K562 (cell line): ENCODE data around the gene UNC45A. TPM values are rescaled to one million over a fixed set of nuclear protein-coding genes. Genes with fewer than 3 reads are reported as not detected.
A peak's percentile ranks its signal among the peaks of the same experiment; 100 is the strongest.

Experiments used
- ATAC-seq: fragments of 200-7000 bp; cut with Tn5 transposase; 3 replicates; pipeline ENCODE4 v1.9.1; 2020; ENCODE audit warnings: moderate library complexity
- BruUV-seq: library from RNA; stranded (reverse); fragments of 400-500 nt; replicated peaks from 2 replicates; lab custom pipeline; 2021; lab: Mats Ljungman, UMichigan
- CTCF ChIA-PET: fragments of 300-600 bp; formaldehyde crosslinking; extraction: SDS; loops from one replicate; lab custom pipeline; 2021; ENCODE audit warnings: low intra/inter-chr PET ratio; lab: Yijun Ruan, JAX
- POLR2A ChIA-PET: fragments of 300-600, 350-650 bp; sonication (Branson Sonifier 250); formaldehyde crosslinking; extraction: SDS; loops from one replicate; lab custom pipeline; 2021; ENCODE audit warnings: antibody characterized with exemption, inconsistent platforms; lab: Yijun Ruan, JAX
- DNase-seq, 4 experiments: peaks; one replicate each; pipeline versions ENCODE4 v3.0.0 to v3.0.0-alpha.2; 2011 to 2018; ENCODE audit warnings: low spot score in 3 of 4, mixed read lengths in 3 of 4; ENCODE audit errors: extremely low read depth in 1 of 4
- FAIRE-seq: peaks from 2 replicates; lab custom pipeline; 2011; peaks lifted over from hg19 to GRCh38; lab: Jason Lieb, UNC
- H2AFZ ChIP-seq: 2 replicates; pipeline ENCODE4 v1.6.0; 2011; ENCODE audit warnings: low read depth, low read length, control low read depth, inconsistent platforms
- H3K27ac ChIP-seq: fragments of 200-600 bp; 3 replicates; pipeline ENCODE4 v1.8.0; 2011; ENCODE audit warnings: low read depth, mild to moderate bottlenecking, control low read depth, inconsistent platforms, low read length, moderate library complexity, mixed read lengths; ENCODE audit errors: extremely low read depth
- H3K27me3 ChIP-seq, 2 experiments: fragments of 300-600 bp in 1 of 2; 2 replicates in 1 of 2; 3 replicates in 1 of 2; pipeline versions ENCODE4 v1.6.0 to v1.8.0; 2011; ENCODE audit warnings: inconsistent platforms in 2 of 2, low read length in 2 of 2, mild to moderate bottlenecking in 1 of 2, mixed read lengths in 1 of 2, moderate library complexity in 1 of 2; ENCODE audit not compliant: control insufficient read depth in 2 of 2, insufficient read depth in 2 of 2
- H3K36me3 ChIP-seq: fragments of 300-600 bp; 3 replicates; pipeline ENCODE4 v1.8.0; 2011; ENCODE audit warnings: mild to moderate bottlenecking, low read length, inconsistent platforms; ENCODE audit not compliant: control insufficient read depth, insufficient read depth
- H3K4me1 ChIP-seq, 2 experiments: fragments of 200-600 bp in 1 of 2; replicated peaks in 1 of 2; 2 replicates in 1 of 2; 3 replicates in 1 of 2; pipeline versions ENCODE4 v1.5.1 to v1.8.0; 2011; ENCODE audit warnings: inconsistent platforms in 2 of 2, low read length in 2 of 2, mild to moderate bottlenecking in 1 of 2, mixed read lengths in 1 of 2, moderate library complexity in 1 of 2; ENCODE audit not compliant: control insufficient read depth in 2 of 2, insufficient read depth in 2 of 2
- H3K4me2 ChIP-seq: 2 replicates; pipeline ENCODE4 v1.6.1; 2011; ENCODE audit warnings: low read length, control low read depth, inconsistent platforms, mixed read lengths; ENCODE audit not compliant: insufficient read depth
- H3K4me3 ChIP-seq: fragments of 200-600 bp; sonication (generic), shearing (Covaris generic); 2 replicates; pipeline ENCODE4 v1.5.1; 2016; ENCODE audit warnings: control low read depth, inconsistent platforms
- H3K79me2 ChIP-seq: fragments of 200-600 bp; 3 replicates; pipeline ENCODE4 v1.8.0; 2011; ENCODE audit warnings: low read length, inconsistent platforms; ENCODE audit not compliant: control insufficient read depth, insufficient read depth
- H3K9ac ChIP-seq, 2 experiments: 2 replicates each; pipeline versions ENCODE4 v1.6.0 to v1.6.1; 2011; ENCODE audit warnings: low read depth in 2 of 2, low read length in 2 of 2, control low read depth in 1 of 2, inconsistent platforms in 1 of 2, mild to moderate bottlenecking in 1 of 2, mixed read lengths in 1 of 2; ENCODE audit not compliant: insufficient read depth in 1 of 2
- H3K9me1 ChIP-seq: one replicate; pipeline ENCODE4 v1.6.0; 2011; ENCODE audit warnings: inconsistent platforms, mild to moderate bottlenecking, low read length, moderate library complexity; ENCODE audit not compliant: control insufficient read depth, insufficient read depth
- H3K9me3 ChIP-seq: replicated peaks from 2 replicates; pipeline ENCODE4 v1.5.1; 2011; ENCODE audit warnings: low read depth, low read length, inconsistent platforms; ENCODE audit not compliant: control insufficient read depth, insufficient read depth
- H4K20me1 ChIP-seq: replicated peaks from 2 replicates; pipeline ENCODE4 v1.6.1; 2011; ENCODE audit warnings: low read length, inconsistent platforms, mixed read lengths; ENCODE audit not compliant: control insufficient read depth, insufficient read depth
- ATF2 ChIP-seq: sonication (generic); formaldehyde crosslinking; IDR thresholded peaks from 2 replicates; pipeline ENCODE4 v1.8.1; 2022; ENCODE audit warnings: missing genetic modification reagents
- BACH1 ChIP-seq: fragments of 200-800 bp; sonication (Bioruptor generic); IDR thresholded peaks from 2 replicates; pipeline ENCODE4 v1.6.1; 2016; ENCODE audit warnings: missing genetic modification characterization, missing compliant biosample characterization
- EHMT2 ChIP-seq: fragments of 450-650 bp; IDR thresholded peaks from 2 replicates; pipeline ENCODE4 v1.6.1; 2018; ENCODE audit warnings: antibody characterized with exemption
- GABPA ChIP-seq: fragments of 200-800 bp; sonication (Bioruptor generic); conservative IDR thresholded peaks from 2 replicates; pipeline ENCODE4 v1.6.1; 2016; ENCODE audit warnings: low read depth, missing genetic modification characterization, missing compliant biosample characterization
- PCBP2 ChIP-seq: fragments of 200-400 bp; formaldehyde crosslinking; IDR thresholded peaks from 2 replicates; pipeline ENCODE4 v1.6.1; 2018; ENCODE audit warnings: low read length, low read depth, mild to moderate bottlenecking, moderate library complexity; ENCODE audit not compliant: poor library complexity, severe bottlenecking
- RBFOX2 ChIP-seq: fragments of 200-400 bp; formaldehyde crosslinking; IDR thresholded peaks from 2 replicates; pipeline ENCODE4 v1.6.1; 2017; ENCODE audit warnings: low read depth, mild to moderate bottlenecking, low read length, moderate library complexity
- SRSF1 ChIP-seq: fragments of 200-400 bp; formaldehyde crosslinking; IDR thresholded peaks from 2 replicates; pipeline ENCODE4 v1.6.1; 2017; ENCODE audit warnings: mild to moderate bottlenecking, low read depth, low read length, moderate library complexity
- TAF7 ChIP-seq: fragments of 450-650 bp; IDR thresholded peaks from 2 replicates; pipeline ENCODE4 v1.6.1; 2016; ENCODE audit warnings: missing genetic modification characterization, missing compliant biosample characterization
- TRIM28 ChIP-seq: fragments of 450-650 bp; IDR thresholded peaks from 2 replicates; pipeline ENCODE4 v1.6.1; 2017
- ZC3H11A ChIP-seq: IDR thresholded peaks from 2 replicates; pipeline ENCODE4 v1.6.1; 2012; ENCODE audit warnings: low read depth, low read length, improper control_type of control experiment
- ZFP36 ChIP-seq: fragments of 150-350 bp; IDR thresholded peaks from 2 replicates; pipeline ENCODE4 v1.6.1; 2018; ENCODE audit warnings: low read length, low read depth; ENCODE audit not compliant: partially characterized antibody
- ZNF146 ChIP-seq: IDR thresholded peaks from one replicate; pipeline ENCODE4 v1.6.1; 2018; ENCODE audit warnings: missing compliant biosample characterization; ENCODE audit not compliant: unreplicated experiment
- ZNF324 ChIP-seq: fragments of 250-450 bp; sonication (Bioruptor Pico); IDR thresholded peaks from 2 replicates; pipeline ENCODE4 v1.4.0; 2020; ENCODE audit warnings: mild to moderate bottlenecking
- ZNF644 ChIP-seq: fragments of 200-800 bp; sonication (Bioruptor generic); IDR thresholded peaks from 2 replicates; pipeline ENCODE4 v1.6.1; 2016; ENCODE audit warnings: low read depth, missing genetic modification characterization, missing compliant biosample characterization
- WGBS: fragments of 100-300 bp; shearing (Covaris generic); methylation state at CpG from one replicate; pipeline ENCODE4 v1.1.6; 2016; ENCODE audit warnings: low coverage, mixed read lengths; ENCODE audit not compliant: insufficient coverage; ENCODE audit errors: missing lambda C conversion rate; 5-methylcytosine and 5-hydroxymethylcytosine counted together
- in situ Hi-C: fragments of 300-500 bp; cut with MboI; formaldehyde crosslinking; loops from 4 replicates; pipeline ENCODE4 v1.15.0; 2018; ENCODE audit warnings: inconsistent platforms, mixed read lengths
- intact Hi-C: fragments of 100-400 bp; cut with micrococcal nuclease; formaldehyde crosslinking; loops from 2 replicates; pipeline ENCODE4 v1.14.2; 2022
- polyA plus RNA-seq, 8 experiments: library from polyadenylated mRNA; depleted of rRNA in 4 of 8; stranded (reverse) in 5 of 8; unstranded in 3 of 8; fragments of >200 nt; fragmentation: Nextera tagmentation in 2 of 8; fragmentation: Illumina TruSeq in 1 of 8; extraction: Ambion mirVana in 2 of 8; extraction: Trizol in 1 of 8; gene quantifications; 2 replicates each; pipeline versions ENCODE4 v1.2.1 to v1.2.3, GENCODE V29; 2011 to 2014; ENCODE audit warnings: inconsistent platforms in 1 of 8, missing spikeins in 1 of 8
- total RNA-seq, 7 experiments: library from RNA; depleted of rRNA in 6 of 7; stranded (reverse); fragments of >200 nt in 6 of 7; fragmentation: Illumina TruSeq in 2 of 7; extraction: Trizol in 2 of 7; gene quantifications; 2 replicates each; pipeline versions ENCODE4 v1.2.1 to v1.2.3, GENCODE V29; 2011 to 2021; ENCODE audit warnings: low replicate concordance in 1 of 7
- TF ChIP-seq, protein P1 (sequence below), 2 experiments: fragments of 150-350 bp in 1 of 2; IDR thresholded peaks; 2 replicates each; pipeline ENCODE4 v1.6.1; 2012 to 2016; ENCODE audit warnings: low read depth in 2 of 2, low read length in 2 of 2, mild to moderate bottlenecking in 1 of 2, moderate library complexity in 1 of 2

UNC45A gene
- total and polyA plus RNA-seq, 9 of the 15 experiments (the other 6 are each of a cell fraction or from before 2014, with no cell fraction given): 22.4 to 79.3 (median 43.7) TPM

- peak overlapping the region; percentile 91 to 92 for H3K9ac ChIP-seq
- FAIRE-seq (no peak), ATAC-seq (no peak), DNase-seq (peak in 2 of 4 experiments; percentile 37 to 39)
- in situ Hi-C loops: no loop called here
- no peak overlapping the region for H2AFZ ChIP-seq
- H3K27ac ChIP-seq: peak overlapping the region; percentile 95
- H3K79me2 ChIP-seq: peaks cover 27% of the 10 kb centered on the region
- intact Hi-C loops: loop anchor here (5.0 kb wide), 1 partner anchor 36 kb away; the partner anchor contains the start of gene PRC1
- 93% methylated on average over 38 of the region's 56 CpGs for WGBS
- peak overlapping the region; percentile 79 for H3K4me2 ChIP-seq
- peak overlapping the region; percentile 50 for H3K4me3 ChIP-seq
- H3K4me1 ChIP-seq: peaks cover 8 to 44% of the 10 kb centered on the region in 2 experiments; a peak in 4 of 5 replicates
- no peaks in the 10 kb centered on the region for H3K9me1 ChIP-seq
- ChIA-PET POLR2A (interaction anchor here (0.7 to 2.6 kb wide), 8 partner anchors 9 to 49 kb away, joined by 3 to 14 read pairs (median 4); partner anchors contain the start of genes HDDC3 and UNC45A), CTCF (no interaction called here)
- no peaks in the 10 kb centered on the region for H3K27me3 ChIP-seq
- H3K36me3 ChIP-seq: peaks cover 62% of the 10 kb centered on the region; the same call in 2 of the 3 replicates
- H3K9me3 ChIP-seq: no peaks in the 10 kb centered on the region
- H4K20me1 ChIP-seq: no peaks in the 10 kb centered on the region
- no TSS peak for BruUV-seq
- TF ChIP-seq SRSF1: no peak
- no peak for TF ChIP-seq ZNF146 (CRISPR knock-in tag)
- TF ChIP-seq RBFOX2: peak; percentile 54
- no peak for TF ChIP-seq TRIM28
- no peak for TF ChIP-seq ZNF644 (tag)
- TF ChIP-seq ZC3H11A: no peak
- TF ChIP-seq, protein P1, sequence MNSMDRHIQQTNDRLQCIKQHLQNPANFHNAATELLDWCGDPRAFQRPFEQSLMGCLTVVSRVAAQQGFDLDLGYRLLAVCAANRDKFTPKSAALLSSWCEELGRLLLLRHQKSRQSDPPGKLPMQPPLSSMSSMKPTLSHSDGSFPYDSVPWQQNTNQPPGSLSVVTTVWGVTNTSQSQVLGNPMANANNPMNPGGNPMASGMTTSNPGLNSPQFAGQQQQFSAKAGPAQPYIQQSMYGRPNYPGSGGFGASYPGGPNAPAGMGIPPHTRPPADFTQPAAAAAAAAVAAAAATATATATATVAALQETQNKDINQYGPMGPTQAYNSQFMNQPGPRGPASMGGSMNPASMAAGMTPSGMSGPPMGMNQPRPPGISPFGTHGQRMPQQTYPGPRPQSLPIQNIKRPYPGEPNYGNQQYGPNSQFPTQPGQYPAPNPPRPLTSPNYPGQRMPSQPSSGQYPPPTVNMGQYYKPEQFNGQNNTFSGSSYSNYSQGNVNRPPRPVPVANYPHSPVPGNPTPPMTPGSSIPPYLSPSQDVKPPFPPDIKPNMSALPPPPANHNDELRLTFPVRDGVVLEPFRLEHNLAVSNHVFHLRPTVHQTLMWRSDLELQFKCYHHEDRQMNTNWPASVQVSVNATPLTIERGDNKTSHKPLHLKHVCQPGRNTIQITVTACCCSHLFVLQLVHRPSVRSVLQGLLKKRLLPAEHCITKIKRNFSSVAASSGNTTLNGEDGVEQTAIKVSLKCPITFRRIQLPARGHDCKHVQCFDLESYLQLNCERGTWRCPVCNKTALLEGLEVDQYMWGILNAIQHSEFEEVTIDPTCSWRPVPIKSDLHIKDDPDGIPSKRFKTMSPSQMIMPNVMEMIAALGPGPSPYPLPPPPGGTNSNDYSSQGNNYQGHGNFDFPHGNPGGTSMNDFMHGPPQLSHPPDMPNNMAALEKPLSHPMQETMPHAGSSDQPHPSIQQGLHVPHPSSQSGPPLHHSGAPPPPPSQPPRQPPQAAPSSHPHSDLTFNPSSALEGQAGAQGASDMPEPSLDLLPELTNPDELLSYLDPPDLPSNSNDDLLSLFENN (IDR thresholded peaks at IDR 0.05; ENCODE audit: low read depth in 2 of 2, low read length in 2 of 2): no peak
- TF ChIP-seq ATF2: no peak
- TF ChIP-seq EHMT2: no peak
- no peak for TF ChIP-seq BACH1 (tag)
- TF ChIP-seq GABPA: no peak
- no peak for TF ChIP-seq TAF7 (tag)
- TF ChIP-seq ZNF324 (CRISPR knock-in tag): no peak
- no peak for TF ChIP-seq PCBP2
- TF ChIP-seq ZFP36: no peak
Observed at GRCh38 chr15:90956274-90957030, 21.4 kb downstream of the UNC45A start.
